Neutrophil (primary cell): ENCODE data around the gene SYTL5.
A peak's percentile ranks its signal among the peaks of the same experiment; 100 is the strongest.

ENCODE experiments used
- H3K27ac ChIP-seq: fragments of 200-600 bp; sonication (generic); 2 replicates; pipeline ENCODE4 v1.5.1; 2016; ENCODE audit warnings: mild to moderate bottlenecking, moderate library complexity
- H3K27me3 ChIP-seq: fragments of 200-600 bp; sonication (generic); 2 replicates; pipeline ENCODE4 v1.6.0; 2016; ENCODE audit warnings: mild to moderate bottlenecking
- H3K36me3 ChIP-seq: fragments of 200-600 bp; sonication (generic); 2 replicates; pipeline ENCODE4 v1.5.1; 2017
- H3K4me1 ChIP-seq, 2 experiments: fragments of 200-600 bp in 1 of 2; sonication (generic) in 1 of 2; 1 replicate in 1 of 2; 2 replicates in 1 of 2; pipeline versions ENCODE4 v1.5.1 to v1.6.1; 2013 to 2016; ENCODE audit warnings: low read depth in 1 of 2, low read length in 1 of 2, mild to moderate bottlenecking in 1 of 2, moderate library complexity in 1 of 2; ENCODE audit not compliant: control insufficient read depth in 1 of 2, insufficient read depth in 1 of 2
- H3K4me3 ChIP-seq, 2 experiments: fragments of 200-600 bp in 1 of 2; sonication (generic) in 1 of 2; 1 replicate in 1 of 2; 2 replicates in 1 of 2; pipeline ENCODE4 v1.5.1; 2013 to 2016; ENCODE audit warnings: low read depth in 1 of 2, low read length in 1 of 2, mild to moderate bottlenecking in 1 of 2, moderate library complexity in 1 of 2
- H3K9me3 ChIP-seq: fragments of 200-600 bp; sonication (generic); 2 replicates; pipeline ENCODE4 v1.5.1; 2016
- CTCF ChIP-seq: fragments of 200-600 bp; sonication (generic); IDR thresholded peaks from 2 replicates; pipeline ENCODE4 v1.5.1; 2016; ENCODE audit warnings: antibody characterized with exemption

The SYTL5 gene

GRCh38 chrX:37993176-37993575, 13.2 kb upstream of the SYTL5 start:
- Histone ChIP-seq H3K36me3 (no peaks in the 10 kb centered on the region), H3K4me1 (peaks cover 33 to 42% of the 10 kb centered on the region in 2 experiments), H3K27ac (peak overlapping the region; percentile 47), H3K27me3 (no peaks in the 10 kb centered on the region), H3K9me3 (no peaks in the 10 kb centered on the region), H3K4me3 (no peak overlapping the region)
- TF ChIP-seq CTCF: no peak

- Histone ChIP-seq H3K4me1 (peaks cover 33 to 42% of the 10 kb centered on the region in 2 experiments), H3K27me3 (no peaks in the 10 kb centered on the region), H3K4me3 (no peak overlapping the region), H3K27ac (peak overlapping the region; percentile 59), H3K9me3 (no peaks in the 10 kb centered on the region), H3K36me3 (no peaks in the 10 kb centered on the region)
- TF ChIP-seq CTCF: no peak
These were observed 12.3 kb upstream of the SYTL5 start for GRCh38 chrX:37993837-37994619.

GRCh38 chrX:37995428-37995827, 10.9 kb upstream of the SYTL5 start:
- H3K27me3 ChIP-seq: no peaks in the 10 kb centered on the region
- H3K36me3 ChIP-seq: no peaks in the 10 kb centered on the region
- H3K27ac ChIP-seq: no peak overlapping the region
- H3K4me3 ChIP-seq: no peak overlapping the region
- no peak for TF ChIP-seq CTCF
- H3K4me1 ChIP-seq: peaks cover 33 to 42% of the 10 kb centered on the region in 2 experiments
- no peaks in the 10 kb centered on the region for H3K9me3 ChIP-seq

- no peak overlapping the region for H3K27ac ChIP-seq
- H3K27me3 ChIP-seq: no peaks in the 10 kb centered on the region
- no peak for TF ChIP-seq CTCF
- H3K9me3 ChIP-seq: no peaks in the 10 kb centered on the region
- H3K36me3 ChIP-seq: no peaks in the 10 kb centered on the region
- H3K4me1 ChIP-seq: peaks cover 21 to 31% of the 10 kb centered on the region in 2 experiments
- no peak overlapping the region for H3K4me3 ChIP-seq
These were observed 9.3 kb upstream of the SYTL5 start for GRCh38 chrX:37997096-37997495.

GRCh38 chrX:37998586-37999262, 7.6 kb upstream of the SYTL5 start:
- Histone ChIP-seq H3K27me3 (no peaks in the 10 kb centered on the region), H3K4me3 (no peak overlapping the region), H3K27ac (no peak overlapping the region), H3K36me3 (no peaks in the 10 kb centered on the region), H3K9me3 (no peaks in the 10 kb centered on the region), H3K4me1 (peaks cover 9 to 15% of the 10 kb centered on the region in 2 experiments)
- no peak for TF ChIP-seq CTCF
